ENCODE data around the gene TRIM17.

TRIM17 gene

DNA sequence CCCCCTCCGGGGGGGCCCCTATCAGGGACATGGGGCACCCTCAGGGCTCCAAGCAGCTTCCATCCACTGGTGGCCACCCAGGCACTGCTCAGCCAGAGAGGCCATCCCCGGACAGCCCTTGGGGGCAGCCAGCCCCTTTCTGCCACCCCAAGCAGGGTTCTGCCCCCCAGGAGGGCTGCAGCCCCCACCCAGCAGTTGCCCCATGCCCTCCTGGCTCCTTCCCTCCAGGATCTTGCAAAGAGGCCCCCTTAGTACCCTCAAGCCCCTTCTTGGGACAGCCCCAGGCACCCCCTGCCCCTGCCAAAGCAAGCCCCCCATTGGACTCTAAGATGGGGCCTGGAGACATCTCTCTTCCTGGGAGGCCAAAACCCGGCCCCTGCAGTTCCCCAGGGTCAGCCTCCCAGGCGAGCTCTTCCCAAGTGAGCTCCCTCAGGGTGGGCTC, 44.9 kb downstream of the TRIM17 start:
- DNase-seq (ENCODE audit: insufficient read length, low spot score) (no peak), FAIRE-seq (no peak)

DNA sequence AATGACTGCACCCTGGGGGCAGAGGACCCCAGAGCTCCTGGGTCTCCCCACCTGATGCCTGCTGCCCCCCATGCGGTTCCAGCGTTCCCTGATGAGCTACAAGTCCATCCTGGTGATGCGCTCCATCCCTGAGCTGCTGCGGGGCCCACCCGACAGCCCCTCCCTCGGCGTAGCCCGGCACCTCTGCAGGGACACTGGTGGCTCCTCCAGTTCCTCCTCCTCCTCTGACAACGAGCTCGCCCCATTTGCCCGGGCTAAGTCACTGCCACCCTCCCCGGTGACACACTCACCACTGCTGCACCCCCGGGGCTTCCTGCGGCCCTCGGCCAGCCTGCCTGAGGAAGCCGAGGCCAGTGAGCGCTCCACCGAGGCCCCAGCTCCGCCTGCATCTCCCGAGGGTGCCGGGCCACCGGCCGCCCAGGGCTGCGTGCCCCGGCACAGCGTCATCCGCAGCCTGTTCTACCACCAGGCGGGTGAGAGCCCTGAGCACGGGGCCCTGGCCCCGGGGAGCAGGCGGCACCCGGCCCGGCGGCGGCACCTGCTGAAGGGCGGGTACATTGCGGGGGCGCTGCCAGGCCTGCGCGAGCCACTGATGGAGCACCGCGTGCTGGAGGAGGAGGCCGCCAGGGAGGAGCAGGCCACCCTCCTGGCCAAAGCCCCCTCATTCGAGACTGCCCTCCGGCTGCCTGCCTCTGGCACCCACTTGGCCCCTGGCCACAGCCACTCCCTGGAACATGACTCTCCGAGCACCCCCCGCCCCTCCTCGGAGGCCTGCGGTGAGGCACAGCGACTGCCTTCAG, 45.5 kb downstream of the TRIM17 start:
- DNase-seq (ENCODE audit: insufficient read length, low spot score) (no peak), FAIRE-seq (no peak)

DNA sequence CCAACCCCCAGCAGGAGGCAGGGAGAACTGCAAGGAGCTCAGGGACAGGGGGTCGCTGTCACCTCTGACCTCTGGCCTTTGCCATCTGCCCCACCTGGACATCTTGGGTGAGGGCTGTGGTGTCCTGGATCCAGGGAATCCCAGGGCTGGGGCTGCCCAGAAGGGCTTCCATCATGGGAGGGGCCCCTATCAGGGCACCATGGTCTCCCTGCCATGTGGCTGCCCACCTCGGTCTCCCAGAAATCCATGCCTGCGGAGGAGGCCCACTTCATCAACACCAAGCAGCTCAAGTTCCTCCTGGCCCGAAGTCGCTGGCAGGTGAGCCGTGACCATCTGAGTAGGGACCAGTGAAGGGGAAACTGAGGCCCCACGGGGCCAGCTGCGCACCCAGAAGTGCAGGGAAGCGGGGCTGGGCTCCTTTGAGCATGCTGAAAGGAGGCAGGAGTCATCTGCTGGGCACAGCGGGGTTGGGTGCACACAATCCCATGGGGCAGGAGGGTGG, 46.2 kb downstream of the TRIM17 start:
- no peak for FAIRE-seq
- no peak for DNase-seq (ENCODE audit: insufficient read length, low spot score)

DNA sequence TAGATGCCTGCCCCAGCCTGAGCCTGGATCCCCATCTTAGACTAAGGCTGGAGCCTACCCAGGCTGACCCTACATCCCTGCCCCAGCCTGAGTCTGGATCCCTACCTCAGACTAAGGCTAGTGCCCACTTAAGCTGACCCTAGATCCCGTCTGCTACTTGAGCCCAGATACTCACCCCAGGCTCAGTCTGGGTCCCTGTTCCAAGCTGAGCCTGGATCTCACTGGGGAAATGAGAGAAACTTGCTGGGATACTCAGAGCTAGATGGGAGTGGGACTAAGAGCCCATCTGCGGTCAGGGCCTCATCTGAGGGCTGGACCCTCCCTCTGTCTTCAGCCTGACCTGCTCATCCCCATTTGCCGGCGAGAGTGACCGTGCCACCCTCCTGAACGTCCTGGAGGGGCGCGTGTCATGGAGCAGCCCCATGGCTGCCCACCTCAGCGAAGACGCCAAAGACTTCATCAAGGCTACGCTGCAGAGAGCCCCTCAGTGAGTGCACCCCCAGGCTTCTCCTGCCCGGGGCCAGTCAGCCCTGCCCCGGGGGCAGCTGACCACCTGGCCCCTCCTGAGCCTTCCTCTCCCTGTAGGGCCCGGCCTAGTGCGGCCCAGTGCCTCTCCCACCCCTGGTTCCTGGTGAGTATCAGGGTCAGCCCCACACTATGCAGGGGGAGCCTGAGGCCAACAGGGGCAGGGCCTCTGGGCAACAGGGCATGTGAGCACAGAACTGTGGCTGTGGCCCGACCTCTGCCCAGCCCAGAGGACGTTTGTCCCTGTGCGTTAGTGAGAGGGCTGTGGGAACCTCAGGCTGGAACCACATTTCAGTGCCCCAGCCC, 46.8 kb downstream of the TRIM17 start:
- FAIRE-seq (peak; percentile 20), DNase-seq (ENCODE audit: insufficient read length, low spot score) (no peak)

DNA sequence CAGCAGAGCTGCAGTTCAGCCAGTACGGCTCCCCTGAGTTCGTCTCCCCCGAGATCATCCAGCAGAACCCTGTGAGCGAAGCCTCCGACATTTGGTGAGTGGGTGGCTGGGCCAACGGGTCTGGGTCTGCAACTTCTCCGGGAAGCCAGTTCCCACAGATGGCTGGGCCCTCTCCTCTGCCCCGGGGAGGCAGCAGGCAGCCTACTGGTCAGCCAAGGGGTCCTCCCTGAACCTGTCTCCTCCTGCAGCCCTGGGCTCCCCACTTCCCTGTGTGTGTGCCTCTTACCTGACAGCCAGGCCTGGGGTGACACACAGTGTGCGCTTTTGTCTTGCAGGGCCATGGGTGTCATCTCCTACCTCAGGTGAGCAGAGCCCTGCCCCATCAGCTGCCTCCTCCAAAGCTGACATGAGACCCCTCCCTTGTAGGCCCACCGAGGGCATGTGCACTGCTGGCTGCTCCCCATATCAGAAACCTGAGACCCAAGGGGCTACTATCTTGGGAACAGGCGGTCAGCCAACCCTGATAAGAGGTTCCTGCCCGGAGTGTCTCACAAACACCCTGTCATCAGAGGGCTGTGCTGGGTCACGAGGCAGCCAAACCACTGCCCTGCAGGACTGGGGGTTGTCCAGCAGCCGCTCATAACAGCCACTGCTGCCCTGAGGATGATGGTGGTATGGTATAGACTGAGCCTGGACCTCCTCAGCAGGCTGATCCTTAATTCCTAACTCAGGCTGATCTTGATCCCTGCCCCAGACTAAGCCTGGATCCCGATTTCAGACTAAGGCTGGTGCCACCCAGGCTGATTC, 47.7 kb downstream of the TRIM17 start:
- no peak for FAIRE-seq
- no peak for DNase-seq (ENCODE audit: insufficient read length, low spot score)

DNA sequence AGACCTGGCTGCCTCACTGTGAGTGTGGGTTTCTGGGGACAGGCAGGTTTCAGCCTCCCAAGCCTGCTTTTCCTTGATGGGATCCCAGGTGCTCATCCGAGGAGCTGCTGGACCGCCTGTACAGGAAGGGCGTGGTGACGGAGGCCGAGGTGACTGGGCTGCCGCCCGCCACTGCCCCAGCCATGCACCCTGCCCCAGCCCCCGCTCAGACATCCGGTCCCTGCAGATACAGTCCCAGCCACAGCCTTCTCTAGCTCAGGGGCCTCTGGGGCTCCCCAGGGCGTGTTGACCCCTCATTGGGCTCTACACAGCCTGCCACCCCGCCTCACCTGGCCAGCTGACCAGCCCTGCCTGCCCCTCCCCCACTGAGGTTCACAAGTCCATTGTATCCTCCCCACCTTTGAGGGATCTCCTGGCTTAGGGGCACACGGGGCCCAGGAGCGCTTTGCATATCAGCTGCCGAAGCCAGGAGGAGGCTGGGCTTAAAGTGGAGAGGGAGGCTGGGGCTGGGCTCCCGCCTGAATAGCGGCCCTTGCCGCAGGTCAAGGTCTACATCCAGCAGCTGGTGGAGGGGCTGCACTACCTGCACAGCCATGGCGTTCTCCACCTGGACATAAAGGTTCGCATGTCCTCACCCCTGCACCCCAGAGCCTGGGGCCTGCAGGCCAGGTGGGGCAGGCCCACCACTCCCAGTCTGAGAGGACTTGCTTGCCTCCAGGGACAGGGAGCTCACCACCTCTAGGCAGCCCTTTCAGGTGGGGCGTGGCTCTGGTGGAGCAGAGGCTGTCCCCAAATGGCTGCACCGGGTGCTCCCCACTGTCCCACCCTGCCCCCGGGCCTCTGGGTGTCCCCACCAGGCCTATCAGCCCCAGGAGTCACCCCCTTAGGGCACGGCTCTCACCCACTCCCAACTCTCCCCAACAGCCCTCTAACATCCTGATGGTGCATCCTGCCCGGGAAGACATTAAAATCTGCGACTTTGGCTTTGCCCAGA, 48.6 kb downstream of the TRIM17 start:
- no peak for FAIRE-seq
- DNase-seq (ENCODE audit: insufficient read length, low spot score), result no peak

DNA sequence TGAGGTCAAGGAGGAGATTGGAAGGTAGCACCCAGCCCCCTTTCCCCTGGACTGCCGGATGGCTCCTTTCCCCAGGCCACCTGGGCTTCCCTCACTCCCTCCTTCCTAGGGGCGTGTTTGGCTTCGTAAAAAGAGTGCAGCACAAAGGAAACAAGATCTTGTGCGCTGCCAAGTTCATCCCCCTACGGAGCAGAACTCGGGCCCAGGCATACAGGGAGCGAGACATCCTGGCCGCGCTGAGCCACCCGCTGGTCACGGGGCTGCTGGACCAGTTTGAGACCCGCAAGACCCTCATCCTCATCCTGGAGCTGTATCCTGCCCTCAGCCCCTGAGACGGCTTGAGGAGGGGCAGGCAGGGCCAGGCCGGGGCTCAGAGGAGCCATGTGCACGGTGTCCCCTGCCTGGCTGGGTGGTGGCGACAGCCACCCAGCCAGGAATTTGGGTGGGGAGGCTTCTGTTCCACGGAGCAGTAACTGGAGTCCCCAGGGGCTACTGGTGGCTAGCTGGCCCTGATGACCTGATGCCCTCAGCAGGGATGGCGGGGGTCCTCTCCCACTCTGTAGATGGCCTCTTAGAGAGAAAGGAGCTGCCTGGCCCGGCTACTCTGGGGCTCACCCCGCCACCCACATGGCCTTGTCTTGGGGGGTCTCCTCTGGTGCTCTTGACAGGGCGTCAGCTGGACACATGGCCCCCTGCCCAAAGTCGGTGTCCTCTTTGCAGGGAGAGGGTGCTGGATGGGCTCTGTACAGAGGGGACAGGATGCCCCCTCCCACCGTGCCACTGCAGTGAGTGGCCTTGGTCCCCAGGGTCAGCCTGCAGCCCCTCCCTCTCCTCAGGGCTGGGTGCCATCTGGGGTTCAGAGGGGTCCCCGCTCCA, 49.6 kb downstream of the TRIM17 start:
- DNase-seq (ENCODE audit: insufficient read length, low spot score), result no peak
- FAIRE-seq, result no peak

DNA sequence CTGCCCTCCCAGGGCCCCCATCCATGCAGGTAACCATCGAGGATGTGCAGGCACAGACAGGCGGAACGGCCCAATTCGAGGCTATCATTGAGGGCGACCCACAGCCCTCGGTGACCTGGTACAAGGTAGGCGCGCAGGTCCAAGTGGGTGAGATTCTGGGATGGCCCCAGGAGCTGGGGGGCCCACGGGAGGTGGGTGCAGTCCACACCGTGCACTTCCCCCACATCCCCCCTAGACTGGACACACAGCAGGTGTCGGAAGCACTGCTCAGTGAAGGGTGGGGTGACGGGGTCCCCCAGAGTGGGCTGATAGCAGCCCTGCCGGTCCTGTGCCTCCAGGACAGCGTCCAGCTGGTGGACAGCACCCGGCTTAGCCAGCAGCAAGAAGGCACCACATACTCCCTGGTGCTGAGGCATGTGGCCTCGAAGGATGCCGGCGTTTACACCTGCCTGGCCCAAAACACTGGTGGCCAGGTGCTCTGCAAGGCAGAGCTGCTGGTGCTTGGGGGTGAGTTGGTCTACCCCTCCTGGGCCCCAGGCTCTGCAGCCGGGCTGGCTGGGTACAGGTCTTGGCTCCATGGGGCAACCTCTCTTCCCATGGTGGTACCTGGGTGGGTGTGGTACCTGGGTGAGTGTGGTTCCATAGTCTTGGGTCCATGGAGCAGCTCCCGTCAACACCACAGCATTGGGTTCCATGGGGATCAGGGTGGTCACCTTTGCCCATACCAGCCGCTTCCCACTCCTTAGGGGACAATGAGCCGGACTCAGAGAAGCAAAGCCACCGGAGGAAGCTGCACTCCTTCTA, 50.4 kb downstream of the TRIM17 start:
- FAIRE-seq (no peak), DNase-seq (ENCODE audit: insufficient read length, low spot score) (no peak)

DNA sequence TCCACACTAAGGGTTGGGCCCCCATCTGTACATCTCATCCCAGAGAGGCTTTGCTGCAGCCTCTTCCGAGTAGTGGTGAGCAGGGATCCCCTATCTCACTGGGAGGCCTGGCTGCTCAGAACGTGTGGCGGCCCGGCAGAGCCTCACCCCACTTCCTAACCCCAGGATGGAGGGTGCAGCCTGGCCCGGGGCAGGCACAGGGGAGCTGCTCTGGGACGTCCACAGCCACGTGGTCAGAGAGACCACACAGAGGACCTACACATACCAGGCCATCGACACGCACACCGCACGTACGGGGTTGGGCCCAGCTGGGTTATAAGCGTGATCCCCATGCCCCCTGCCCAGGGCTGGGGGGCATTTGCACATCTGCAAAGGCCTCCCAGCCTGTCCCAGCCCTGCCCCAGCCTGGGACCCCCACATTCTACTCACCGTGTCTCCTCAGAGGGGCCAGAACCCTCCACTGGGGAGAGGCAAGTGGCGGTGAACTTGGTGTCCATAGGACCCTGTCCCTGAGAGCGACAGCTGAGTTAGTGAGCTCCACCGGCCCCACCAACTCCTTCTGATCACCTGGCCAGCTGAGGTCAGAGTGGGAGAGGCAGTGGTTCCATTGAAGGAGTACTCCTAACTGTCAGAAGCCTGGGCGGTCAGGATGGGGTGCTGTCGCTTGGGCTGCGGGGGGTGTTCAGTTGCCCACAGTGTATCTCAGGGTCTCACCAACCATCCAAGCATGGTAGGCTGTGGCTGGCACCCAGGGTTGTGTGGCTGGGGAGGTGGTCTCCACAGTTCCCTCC, 51.2 kb downstream of the TRIM17 start:
- DNase-seq (ENCODE audit: insufficient read length, low spot score) (no peak), FAIRE-seq (no peak)

DNA sequence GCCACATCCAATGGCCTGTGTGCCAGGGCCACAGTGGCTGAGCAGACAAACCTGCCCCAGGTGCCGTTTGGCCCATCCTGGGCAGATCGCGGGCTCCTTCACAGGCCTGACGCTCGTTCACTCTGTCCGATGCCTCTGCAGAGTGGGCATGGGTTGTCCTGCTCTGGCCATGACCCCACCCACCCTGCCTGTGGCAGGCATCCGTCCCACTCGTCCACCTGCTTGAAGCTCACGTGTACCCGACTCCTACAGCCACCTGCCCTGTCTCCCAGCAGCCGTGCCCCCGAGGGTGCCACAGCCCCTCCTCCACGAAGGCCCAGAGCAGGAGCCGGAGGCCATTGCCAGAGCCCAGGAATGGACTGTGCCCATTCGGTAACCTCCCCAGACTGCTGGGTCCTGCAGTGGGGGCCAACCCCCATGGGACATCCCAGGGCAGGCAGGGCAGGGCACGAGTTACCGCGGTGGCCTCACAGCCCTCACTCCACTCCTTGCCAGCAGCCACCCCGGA, 51.9 kb downstream of the TRIM17 start:
- no peak for FAIRE-seq
- DNase-seq (ENCODE audit: insufficient read length, low spot score), result no peak

DNA sequence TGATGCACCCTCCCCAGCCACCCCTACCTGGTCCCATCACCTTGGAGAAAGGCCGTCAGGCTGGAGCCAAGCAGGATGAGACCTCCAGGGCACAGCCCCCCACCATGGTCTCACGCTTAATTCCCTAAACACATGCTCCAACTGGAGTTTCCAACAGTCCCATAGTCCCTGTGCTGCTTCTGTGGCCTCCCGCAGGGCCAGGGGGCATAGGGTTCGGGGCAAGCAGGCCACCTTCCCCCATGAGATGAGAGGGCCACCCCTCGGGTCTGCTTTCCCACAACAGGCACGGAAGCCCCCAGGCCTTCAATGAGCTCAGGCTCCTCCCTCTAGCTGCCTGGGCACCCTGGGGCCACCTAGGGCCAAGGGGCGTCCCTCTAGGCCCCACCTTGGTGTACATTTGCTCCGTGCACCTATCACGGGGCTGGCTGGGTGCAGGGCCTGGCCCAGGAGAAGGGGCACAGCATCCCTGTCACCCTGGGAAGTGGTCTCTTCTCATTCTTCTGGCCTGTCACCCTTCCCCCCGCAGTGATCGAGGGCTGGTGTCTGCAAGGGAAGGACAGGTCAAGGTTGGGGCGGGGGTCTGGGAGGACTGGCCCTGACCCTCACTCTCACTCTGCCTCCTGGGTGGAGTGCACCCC, 52.5 kb downstream of the TRIM17 start:
- no peak for FAIRE-seq
- no peak for DNase-seq (ENCODE audit: insufficient read length, low spot score)

DNA sequence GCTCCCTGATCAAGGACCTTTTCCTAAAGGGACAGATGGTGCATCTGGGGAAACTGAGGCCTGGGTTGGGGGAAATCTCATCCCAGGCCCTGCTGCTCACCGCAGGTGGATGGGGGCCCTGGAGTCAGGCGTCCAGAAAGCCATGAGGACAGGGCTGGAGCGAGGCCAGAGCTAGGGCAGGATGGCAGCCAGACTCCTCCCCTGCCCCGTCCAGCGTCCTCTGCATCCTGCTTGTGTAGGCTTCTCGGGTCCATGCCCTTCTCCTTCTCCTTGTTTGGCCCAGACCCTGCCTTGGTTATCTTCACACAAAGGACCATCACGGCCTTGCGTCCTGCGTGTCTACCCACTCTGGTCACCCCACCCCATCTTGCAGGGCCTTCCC, 53.0 kb downstream of the TRIM17 start:
- DNase-seq (ENCODE audit: insufficient read length, low spot score) (no peak), FAIRE-seq (no peak)

DNA sequence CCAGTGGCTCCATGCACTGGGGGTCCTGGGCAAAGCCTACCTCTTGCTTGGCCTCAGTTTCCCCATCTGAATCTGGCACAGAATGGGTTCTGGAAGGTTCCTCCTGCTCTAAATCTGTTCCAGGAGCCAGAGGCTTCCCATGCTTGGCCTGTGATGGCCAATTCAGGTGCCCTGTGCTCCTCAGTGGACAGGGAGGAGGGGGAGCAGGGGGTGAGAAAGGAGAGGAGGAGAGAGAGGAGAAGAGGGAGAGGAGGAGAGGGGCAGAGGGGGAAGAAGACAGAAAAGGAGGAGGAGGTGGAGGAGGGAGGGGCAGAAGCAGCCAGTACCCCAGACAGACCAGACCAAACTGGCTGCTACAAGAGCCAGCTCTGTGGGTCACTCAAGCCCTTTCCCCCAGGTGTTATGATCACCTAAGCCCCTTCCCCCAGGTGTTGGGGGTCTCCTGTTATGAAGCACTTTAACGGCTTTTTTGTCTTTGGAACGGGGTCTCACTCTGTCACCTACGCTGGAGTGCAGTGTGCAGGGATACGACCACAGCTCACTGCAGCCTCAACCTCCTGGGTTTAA, 53.7 kb downstream of the TRIM17 start:
- no peak for DNase-seq (ENCODE audit: insufficient read length, low spot score)
- FAIRE-seq, result no peak

DNA sequence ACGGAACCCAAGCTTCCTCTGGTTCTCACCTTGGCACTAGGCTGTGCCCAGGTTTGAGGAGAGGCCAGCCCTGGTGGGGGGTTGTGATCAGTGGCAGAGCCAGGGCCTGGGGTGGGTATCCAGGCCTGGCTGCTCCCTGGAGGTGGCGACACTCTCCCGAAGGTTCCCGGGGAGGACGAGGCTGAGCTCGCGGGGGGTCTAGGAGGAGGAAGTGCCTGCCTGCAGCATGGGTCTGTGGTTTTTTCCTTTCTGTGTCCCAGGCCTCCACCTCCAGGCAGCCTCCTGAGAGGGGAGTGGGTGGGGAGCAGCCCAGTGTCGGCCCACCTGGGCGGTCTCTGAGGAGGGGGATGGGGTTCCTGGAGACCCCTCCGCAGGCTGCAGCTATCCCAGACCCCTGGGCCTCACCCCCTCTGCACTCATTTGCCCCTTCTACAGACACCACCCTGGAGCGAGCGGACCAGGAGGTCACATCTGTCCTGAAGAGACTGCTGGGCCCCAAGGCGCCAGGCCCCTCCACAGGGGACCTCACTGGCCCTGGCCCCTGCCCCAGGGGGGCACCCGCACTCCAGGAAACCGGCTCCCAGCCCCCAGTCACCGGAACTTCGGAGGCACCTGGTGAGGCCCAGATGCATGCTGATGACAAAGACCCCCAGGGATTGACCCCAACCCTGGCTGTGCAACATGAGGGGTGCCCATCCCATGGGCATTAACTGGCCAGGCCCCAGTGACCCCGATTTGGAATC, 54.3 kb downstream of the TRIM17 start:
- FAIRE-seq, result no peak

DNA sequence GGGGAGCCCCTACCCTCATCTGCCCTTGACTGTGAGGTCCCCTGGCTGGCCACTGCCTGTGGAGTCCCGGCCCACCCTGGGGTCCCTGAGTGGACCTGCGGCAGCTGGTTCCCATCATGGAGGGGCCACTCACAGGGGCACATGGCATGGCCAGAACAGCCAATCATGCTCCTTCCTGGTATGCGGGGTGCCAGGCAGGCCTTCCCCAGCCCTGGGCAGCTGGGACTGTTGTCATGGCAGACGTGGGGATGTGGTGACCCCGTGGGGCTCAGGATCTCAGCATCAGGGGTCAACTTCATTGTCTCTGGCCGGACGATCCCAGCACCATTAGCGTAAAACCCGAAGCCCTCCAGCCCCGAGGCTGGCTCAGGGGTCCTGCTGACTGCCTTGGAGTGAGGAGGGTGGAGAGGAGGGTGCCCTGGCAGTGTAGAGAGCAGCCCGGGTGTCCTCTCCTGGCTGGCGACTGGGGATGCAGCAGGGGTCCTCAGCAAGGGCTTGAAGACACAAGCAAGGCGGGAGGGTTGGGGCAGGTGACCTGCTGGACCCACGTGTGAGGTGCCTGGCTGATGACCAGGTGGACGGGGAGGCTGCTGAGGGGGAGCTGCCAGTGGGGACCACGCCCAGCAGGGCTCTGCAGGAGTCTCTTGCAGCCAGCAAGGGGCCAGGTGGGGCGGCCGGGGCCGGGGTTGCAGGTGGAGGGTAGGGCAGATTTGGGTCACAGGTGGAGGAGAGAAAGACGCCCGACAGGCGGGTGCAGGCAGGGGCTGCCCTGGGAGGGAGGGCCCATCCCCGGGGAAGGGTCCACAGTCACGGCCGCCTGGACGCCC, 55.1 kb downstream of the TRIM17 start:
- FAIRE-seq, result no peak
- DNase-seq (ENCODE audit: insufficient read length, low spot score), result no peak

More for the DNA sequence above, 54.3 kb downstream of the TRIM17 start:
- DNase-seq (ENCODE audit: insufficient read length, low spot score), result no peak
